Occipital lobe (tissue), 2 donors: Measurements from ENCODE around the gene GPR157. TPM values are rescaled to one million over a fixed set of nuclear protein-coding genes. Genes with fewer than 3 reads are reported as not detected.
"Not testable (repeated sequence)": the region's sequence is repeated elsewhere in the genome, so short reads cannot be mapped to it uniquely, and the experiment has no call there.

Experiments used
- DNase-seq: peaks from one replicate; lab custom pipeline; 2025; lab: John Stamatoyannopoulos, UW
- total RNA-seq: library from RNA; depleted of rRNA; stranded (reverse); fragments of >200 nt; gene quantifications from one replicate; pipeline ENCODE4 v1.2.3, GENCODE V29; 2014

Gene GPR157
- total RNA-seq, 1 donor from 2014 or later, result 0.47 TPM

DNA sequence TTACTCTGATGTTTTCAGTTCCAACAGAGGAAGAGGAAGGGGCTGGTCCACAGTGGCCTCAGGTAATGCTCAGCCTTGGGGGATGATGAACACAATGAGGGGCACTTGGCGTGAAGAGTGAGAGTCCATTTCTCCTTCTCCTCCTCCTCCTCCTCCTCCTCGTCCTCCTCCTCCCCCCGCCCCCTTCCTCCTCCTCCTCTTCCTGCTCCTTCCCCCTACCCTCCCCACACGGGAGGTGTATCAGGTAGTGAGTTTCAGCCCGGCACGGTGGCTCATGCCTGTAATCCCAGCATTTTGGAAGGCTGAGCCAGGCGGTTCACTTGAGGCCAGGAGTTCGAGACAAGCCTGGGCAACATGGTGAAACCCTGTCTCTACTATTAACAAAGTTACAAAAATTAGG, 17.3 kb upstream of the GPR157 start:
- DNase-seq, result no peak

GRCh38 chr1:9145714-9146113, 16.8 kb upstream of the GPR157 start:
- no peak for DNase-seq

- no peak for DNase-seq
Measured at GRCh38 chr1:9145021-9145668, 16.2 kb upstream of the GPR157 start.

DNA sequence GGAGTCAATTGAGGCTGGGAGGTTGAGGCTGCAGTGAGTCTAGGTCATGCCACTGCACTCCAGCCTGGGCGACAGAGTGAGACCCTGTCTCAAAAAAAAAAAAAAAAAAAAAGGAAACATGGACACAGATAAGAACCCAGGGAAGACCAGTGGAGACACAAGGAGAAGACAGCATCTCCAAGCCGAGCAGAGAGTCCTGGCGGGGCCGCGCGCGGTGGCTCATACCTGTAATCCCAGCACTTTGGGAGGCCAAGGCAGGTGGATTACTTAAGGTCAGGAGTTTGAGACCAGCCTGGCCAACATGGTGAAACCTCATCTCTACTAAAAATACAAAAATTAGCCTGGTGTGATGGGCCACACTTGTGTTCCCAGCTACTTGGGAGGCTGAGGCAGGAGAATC, 15.6 kb upstream of the GPR157 start:
- DNase-seq, result not testable (repeated sequence)

GRCh38 chr1:9143250-9143649, 14.3 kb upstream of the GPR157 start:
- DNase-seq, result no peak

DNA sequence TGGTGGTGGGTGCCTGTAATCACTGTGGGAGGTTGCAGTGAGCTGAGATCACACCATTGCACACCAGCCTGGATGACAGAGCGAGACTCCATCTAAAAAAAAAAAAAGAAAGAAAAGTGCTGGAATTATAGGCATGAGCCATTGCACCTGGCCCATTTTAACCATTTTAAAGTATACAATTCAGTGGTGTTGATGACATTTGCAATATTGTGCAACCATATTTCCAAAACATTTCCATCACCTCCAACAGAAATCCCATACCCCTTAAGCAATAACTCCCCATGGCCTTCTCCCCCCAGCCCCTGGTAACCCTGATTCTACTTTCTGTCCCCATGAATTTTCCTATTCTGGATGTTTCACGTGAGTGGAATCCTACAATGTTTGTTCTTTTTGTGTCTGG, 11.0 kb upstream of the GPR157 start:
- DNase-seq, result no peak

DNA sequence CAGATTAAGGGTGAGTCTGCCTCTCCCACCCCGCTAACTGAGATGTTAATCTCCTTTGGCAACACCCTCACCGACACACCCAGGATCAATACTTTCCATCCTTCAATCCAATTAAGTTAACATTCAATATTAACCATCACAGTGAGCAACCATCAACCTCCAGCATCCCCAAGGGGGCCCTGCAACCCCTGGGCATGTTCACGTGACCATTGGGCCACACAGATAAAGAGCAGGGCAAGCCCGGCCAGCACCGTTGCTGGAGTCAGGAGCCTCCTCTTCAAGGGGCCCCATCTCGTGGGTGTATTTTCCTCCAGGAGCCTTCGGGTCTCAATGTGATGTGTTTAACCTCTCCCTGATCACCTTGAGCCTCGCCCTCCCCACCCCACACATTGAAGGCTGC, 8.0 kb upstream of the GPR157 start:
- no peak for DNase-seq

DNA sequence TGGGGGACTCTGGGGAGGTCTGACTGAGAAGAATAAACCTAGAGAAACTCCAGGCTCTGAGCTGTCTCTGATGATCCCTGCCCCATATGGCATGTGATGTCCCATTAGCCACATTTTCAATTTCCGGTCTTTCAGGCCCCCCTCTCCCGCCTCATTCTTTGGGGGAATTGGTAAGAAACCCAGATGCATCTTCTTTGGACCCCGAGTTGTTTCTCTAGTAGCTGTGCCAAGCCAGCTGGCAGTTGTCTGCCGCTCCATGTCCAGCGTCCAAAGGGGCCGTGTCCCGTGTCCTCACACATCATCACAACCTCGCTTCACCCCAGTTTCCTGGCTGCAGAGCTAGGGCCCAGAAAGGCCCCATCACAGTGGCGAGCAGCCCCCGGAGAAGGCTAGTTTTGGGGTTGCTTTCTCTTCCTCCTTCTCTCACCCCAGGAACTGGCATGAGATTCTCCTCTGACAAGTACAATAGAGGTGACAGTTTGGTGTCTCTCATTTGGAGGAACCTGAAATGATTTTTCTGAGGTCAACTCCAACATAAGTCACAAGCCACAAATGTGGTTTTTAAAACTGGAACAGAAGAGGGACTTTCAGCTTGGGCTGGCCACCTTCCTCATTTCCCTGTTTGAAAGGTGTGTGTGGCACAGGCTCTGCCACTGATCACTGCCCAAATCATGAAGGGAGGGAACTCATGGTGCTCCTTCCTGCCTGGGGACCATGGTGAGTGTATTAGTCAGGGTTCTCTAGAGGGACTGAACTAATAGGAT, 6.4 kb upstream of the GPR157 start:
- no peak for DNase-seq

DNA sequence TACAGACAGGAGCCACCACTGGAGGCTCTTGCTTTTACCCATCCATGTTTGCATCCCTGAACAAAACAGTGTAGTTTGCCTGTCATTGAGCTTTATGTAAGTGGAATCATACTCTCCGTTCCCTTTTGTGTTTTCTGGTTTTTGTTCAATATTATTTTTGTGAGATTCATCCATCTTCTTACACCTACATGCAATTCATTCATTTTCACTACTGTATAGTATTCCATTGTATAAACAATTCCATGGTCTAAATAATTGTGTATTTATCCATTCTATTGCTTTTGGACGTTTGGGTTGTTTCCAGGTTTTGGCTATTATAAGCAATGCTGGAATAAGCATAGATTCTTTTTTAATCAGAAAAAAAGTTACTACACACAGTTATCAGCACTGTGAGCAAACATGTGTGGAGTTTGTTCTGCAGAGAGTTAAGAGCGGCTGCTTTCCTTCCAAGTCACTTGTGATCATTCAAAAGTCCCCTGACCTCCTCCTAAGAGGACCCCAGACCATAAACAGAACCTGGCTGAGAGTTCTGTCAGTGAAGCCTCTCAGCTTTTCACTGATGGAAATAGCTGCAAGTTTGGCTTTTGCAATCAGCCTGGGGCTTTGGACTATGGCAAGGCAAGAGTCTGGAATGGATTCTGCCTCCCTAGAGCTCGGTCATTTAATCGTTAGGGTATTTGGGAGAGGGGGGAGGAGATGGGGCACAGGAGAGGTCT, 5.1 kb upstream of the GPR157 start:
- DNase-seq, result no peak

DNA sequence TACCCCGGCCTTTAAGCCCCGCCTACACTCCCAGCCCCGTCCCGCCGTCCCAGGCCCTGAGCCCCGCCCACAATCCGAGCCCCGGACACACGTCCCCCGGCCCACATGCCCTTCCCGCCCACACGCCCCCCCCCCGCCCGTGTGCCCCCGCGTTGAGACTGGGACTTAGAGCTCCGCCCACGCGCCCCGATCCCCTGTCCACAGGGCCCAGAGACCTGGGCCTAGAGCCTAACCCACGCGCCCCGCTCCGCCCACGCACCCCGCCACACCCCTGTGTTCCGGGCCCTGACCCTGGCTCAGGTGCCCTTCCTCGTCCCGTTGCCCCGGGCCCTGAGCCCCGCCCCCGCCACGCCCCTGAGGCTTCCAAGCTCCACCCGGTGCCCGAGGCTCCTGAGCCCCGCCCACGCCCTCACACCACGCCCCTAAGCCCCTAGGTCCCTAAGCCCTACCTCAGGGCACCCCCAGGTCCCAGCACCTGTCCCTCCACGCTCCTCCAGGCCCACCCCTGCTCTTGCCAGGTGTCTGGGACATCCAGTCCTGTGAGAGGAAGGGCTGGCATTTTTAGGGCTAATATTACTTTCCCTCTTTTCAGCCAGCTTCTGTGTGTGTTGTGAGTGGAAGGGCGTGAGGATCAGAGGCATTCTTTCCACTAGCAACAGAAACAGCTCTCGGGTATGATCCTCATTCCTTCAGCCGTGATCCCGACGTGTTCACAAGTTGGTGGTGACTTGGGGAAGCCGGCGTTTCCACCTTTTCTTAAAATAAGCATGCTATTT, 552 bp upstream of the GPR157 start:
- DNase-seq, result no peak

DNA sequence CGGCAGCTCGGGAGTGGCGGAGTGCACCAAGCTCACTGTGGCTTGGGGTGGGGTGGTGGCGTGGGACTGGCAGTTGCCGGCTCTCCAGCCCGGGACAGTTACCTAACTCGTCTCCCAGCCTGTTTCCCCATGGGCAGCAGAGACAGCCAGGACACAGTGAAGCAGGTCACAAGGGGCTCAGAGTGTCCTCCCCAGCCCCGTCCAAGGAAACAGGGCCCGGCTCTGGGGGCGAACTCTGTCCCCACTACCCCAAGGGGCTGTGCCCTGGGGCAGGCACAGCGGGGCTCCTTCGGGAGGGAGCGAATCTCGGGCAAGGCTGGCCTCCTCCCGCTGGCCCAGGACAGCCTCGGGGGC, 759 bp downstream of the GPR157 start:
- DNase-seq, result no peak

GRCh38 chr1:9127395-9128165, 1.3 kb downstream of the GPR157 start:
- no peak for DNase-seq

- DNase-seq, result no peak
Measured at GRCh38 chr1:9126511-9126910, 2.4 kb downstream of the GPR157 start.

DNA sequence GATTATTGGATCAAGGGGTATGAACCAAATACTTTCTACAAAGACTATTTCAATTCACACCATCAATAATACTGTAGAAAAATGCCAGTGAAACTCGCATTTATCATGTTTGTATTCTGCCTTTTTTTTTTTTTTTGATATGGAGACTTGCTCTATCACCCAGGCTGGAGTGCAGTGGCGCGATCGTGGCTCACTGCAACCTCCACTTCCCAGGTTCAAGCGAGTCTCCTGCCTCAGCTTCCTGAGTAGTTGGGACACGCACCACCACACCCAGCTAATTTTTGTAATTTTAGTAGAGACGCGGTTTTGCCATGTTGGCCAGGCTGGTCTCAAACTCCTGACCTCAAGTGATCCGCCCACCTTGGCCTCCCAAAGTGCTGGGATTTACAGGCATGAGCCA, 3.1 kb downstream of the GPR157 start:
- not testable (repeated sequence) for DNase-seq

- DNase-seq, result no peak
Measured at GRCh38 chr1:9125325-9125724, 3.6 kb downstream of the GPR157 start.

DNA sequence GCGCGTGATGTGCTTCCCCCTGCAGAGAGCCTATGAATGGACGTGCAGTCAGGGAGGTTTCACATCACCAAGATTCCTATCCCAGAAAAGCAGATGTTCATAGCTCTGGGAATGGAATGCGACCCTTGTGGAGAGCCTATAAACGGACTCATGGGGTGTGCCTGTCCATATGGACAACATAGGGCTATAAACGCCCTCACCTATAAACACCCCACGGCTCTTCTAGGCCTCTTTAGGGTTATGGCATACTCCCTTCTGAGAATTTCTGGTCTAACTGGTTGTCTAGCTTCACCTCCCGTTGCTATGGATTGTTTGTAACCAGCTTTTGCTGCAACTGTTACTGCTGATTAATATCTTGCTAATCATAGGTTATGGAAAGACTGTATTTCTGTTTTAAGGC, 4.5 kb downstream of the GPR157 start:
- DNase-seq, result not testable (repeated sequence)

DNA sequence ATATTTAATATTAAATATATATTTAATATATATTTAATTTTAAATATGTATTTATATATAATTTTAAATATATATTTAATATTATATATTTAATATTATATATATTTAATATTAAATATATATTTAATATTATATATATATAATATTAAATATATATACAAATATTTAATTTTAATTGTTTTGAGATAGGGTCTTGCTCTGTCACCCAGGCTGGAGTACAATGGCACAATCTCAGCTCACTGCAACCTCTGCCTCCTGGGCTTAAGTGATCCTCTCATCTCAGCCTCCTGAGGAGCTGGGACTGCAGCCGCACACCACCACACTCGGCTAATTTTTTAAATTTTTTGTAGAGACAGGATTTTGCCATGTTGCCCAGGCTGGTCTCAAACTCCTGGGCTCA, 5.2 kb downstream of the GPR157 start:
- not testable (repeated sequence) for DNase-seq

GRCh38 chr1:9121496-9122409, 7.1 kb downstream of the GPR157 start:
- DNase-seq, result no peak

DNA sequence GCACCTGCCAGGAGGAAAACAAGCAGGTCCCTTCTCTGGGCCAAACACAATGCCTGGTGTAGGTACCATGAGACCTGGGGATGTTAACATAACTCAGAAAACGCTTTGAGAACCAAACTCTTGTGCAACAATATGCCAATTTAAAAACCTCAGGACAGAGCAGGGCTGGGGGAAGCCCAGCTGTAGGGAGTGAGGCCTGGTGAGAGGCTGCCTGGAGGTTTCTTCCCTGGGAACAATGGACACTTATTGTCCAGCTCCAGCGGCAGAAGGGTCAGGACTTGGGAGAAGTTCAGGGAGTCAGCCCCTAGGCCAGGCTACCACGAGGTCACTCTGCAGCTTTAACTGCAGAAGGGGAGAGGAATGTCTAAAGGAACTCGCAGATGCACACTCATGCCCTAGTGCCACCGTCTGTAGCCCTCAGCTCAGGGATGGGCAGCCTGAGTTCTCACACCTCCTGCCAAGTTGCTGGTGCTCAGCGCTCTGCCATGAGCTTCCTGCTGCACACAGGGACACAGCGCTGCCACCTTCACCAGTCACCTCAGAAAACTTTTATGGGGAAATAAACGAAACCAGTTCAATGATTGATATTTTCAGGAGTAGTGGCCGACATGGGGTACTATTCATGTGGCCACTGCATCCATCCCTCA, 8.5 kb downstream of the GPR157 start:
- no peak for DNase-seq

- no peak for DNase-seq
Measured at GRCh38 chr1:9119745-9120144, 9.2 kb downstream of the GPR157 start.
